Adrenal gland (tissue), 5 donors: ENCODE results near the gene FAM186B.

ENCODE experiments used
- CTCF ChIP-seq, 6 experiments: fragments of 450-650 bp in 4 of 6; fragments of 200-600 bp in 2 of 6; sonication (generic) in 1 of 6; IDR thresholded peaks; 1 replicate in 5 of 6; 2 replicates in 1 of 6; pipeline versions ENCODE4 v1.5.1 to v1.8.0; 2016 to 2021; ENCODE audit warnings: antibody characterized with exemption in 6 of 6, mild to moderate bottlenecking in 2 of 6, moderate library complexity in 1 of 6
- POLR2A ChIP-seq, 2 donors: fragments of 450-650 bp; IDR thresholded peaks; one replicate each; pipeline ENCODE4 v1.6.1; 2017; ENCODE audit warnings: antibody characterized with exemption in 2 of 2, mild to moderate bottlenecking in 2 of 2, moderate library complexity in 1 of 2
- donor health status: DM: no; HTN: no; CAD: no.

GRCh38 chr12:49587174-49587908, 18.1 kb downstream of the FAM186B start:
- TF ChIP-seq CTCF (IDR thresholded peaks at IDR 0.05) (no peak), POLR2A (IDR thresholded peaks at IDR 0.05) (no peak)
